ENCODE data around the gene RGS19. TPM values are rescaled to one million over a fixed set of nuclear protein-coding genes. Genes with fewer than 3 reads are reported as not detected.

RGS19 gene
- total and polyA plus RNA-seq, 11 donors: 3.2 to 25.6 (median 5.3) TPM

DNA sequence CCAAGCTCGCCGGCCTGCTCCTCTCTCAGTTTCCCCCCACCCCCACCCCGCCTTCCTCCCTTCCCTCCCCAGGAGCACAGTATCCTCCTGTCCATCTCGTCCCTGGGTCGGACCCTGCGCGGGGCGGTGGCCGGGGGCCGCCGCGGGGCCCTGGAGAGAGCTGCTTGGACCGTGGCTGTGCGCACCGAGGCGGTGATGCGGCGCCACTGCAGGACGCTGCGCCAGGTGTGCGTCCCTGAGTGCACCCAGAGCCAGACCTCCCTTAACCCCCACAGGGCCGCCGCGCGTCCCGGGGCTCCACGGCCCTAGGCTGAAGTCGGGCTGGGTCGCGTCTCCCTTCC is 41.1 kb downstream of the RGS19 start:
- H3K4me3 ChIP-seq: peak overlapping the region; percentile 9 to 62 (median 56)
- peaks cover 0 to 21% (median 10%) of the 10 kb centered on the region in 9 donors for H3K36me3 ChIP-seq
- intact Hi-C loops (cut with DNase I): loop anchor here in 9 of 10 donors (2.0 to 10.0 kb wide), 6 partner anchors 19 to 84 kb away; partner anchors contain the start of gene PRPF6 (in 4 of the 9)
- no peak for DNase-seq
- peak overlapping the region in 11 of 12 donors; percentile 64 to 93 (median 86) for H3K27ac ChIP-seq
- TF ChIP-seq CTCF (IDR thresholded peaks at IDR 0.05): no peak
- no peak for TF ChIP-seq POLR2A (IDR thresholded peaks at IDR 0.05)
- H3K9me3 ChIP-seq: no peaks in the 10 kb centered on the region
- H3K4me1 ChIP-seq: peaks cover 8 to 74% (median 36%) of the 10 kb centered on the region in 12 donors
- peaks cover 0 to 64% (median 44%) of the 10 kb centered on the region in 9 donors for H3K27me3 ChIP-seq
- ATAC-seq: peak in 2 of 4 donors; percentile 1 to 7
- 0 to 2% (median 2%) methylated on average over 1 to 30 of the region's 30 CpGs for WGBS, 4 donors

DNA sequence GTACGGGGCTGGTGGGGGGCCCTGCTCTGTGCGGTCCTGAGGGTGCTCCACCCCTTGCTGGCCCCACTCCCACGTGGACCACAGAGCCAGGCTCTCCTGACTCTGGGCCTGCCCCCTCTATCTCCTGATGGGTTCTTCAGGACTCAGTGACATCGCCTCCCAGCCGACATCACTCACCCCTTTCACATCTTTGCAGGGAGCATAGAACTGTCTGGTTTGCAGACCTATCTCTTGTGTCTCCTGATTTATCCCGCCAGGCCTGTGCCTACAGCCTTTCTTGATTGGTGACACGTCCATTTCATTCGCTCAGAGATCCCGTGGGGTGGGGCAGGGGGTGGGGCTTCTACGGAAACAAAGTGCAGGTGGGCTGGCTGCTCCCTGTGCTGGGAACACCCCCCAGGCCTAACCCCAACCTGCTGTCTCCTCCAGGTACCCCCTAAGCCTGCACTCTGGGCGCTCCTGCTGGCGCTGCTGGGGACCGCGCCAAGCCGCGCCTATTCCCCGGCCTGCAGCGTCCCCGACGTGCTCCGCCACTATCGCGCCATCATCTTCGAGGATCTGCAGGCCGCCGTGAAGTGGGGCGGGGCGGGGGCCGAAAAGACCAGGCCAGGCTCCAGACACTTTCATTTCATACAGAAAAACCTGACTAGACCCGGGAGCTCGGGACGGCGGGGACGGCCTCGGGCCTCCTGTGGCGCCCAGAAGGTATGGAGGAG is 41.7 kb downstream of the RGS19 start:
- TF ChIP-seq POLR2A (IDR thresholded peaks at IDR 0.05) (no peak), CTCF (IDR thresholded peaks at IDR 0.05) (no peak)
- H3K36me3 ChIP-seq: peaks cover 0 to 26% (median 14%) of the 10 kb centered on the region in 9 donors
- peaks cover 8 to 74% (median 36%) of the 10 kb centered on the region in 12 donors for H3K4me1 ChIP-seq
- peak overlapping the region in 9 of 12 donors; percentile 64 to 93 (median 87) for H3K27ac ChIP-seq
- ATAC-seq: no peak
- WGBS, 4 donors: 8 to 16% (median 11%) methylated on average over 22 to 36 of the region's 36 CpGs
- no peak for DNase-seq
- intact Hi-C loops (cut with DNase I): loop anchor here in 9 of 10 donors (2.0 to 10.0 kb wide), 6 partner anchors 19 to 85 kb away; partner anchors contain the start of gene PRPF6 (in 4 of the 9)
- H3K9me3 ChIP-seq: no peaks in the 10 kb centered on the region
- H3K27me3 ChIP-seq: peaks cover 0 to 64% (median 44%) of the 10 kb centered on the region in 9 donors
- H3K4me3 ChIP-seq: peak overlapping the region; percentile 9 to 62 (median 56)

- Histone ChIP-seq H3K4me3 (no peak overlapping the region), H3K4me1 (peaks cover 8 to 70% (median 34%) of the 10 kb centered on the region in 12 donors), H3K36me3 (peaks cover 0 to 31% (median 19%) of the 10 kb centered on the region in 9 donors), H3K27ac (no peak overlapping the region), H3K27me3 (peaks cover 0 to 60% (median 41%) of the 10 kb centered on the region in 9 donors), H3K9me3 (no peaks in the 10 kb centered on the region)
- no peak for DNase-seq
- ATAC-seq: no peak
- 71 to 80% (median 76%) methylated on average over 3 of the region's 3 CpGs for WGBS, 4 donors
- intact Hi-C loops (cut with DNase I): loop anchor here in 8 of 10 donors (5.0 to 10.0 kb wide), 4 partner anchors 52 to 85 kb away; partner anchors contain the start of gene PRPF6 (in 4 of the 8)
- TF ChIP-seq CTCF (IDR thresholded peaks at IDR 0.05) (no peak), POLR2A (IDR thresholded peaks at IDR 0.05) (no peak)
Observed at GRCh38 chr20:64037199-64037497, 42.2 kb downstream of the RGS19 start.

Measured in heart left ventricle (tissue), 16 donors.